Measurements from ENCODE around the gene MRFAP1. TPM values are rescaled to one million over a fixed set of nuclear protein-coding genes. Genes with fewer than 3 reads are reported as not detected.

The MRFAP1 gene
- total and polyA plus RNA-seq, 2 donors (not counting 1 experiment from before 2014, with no cell fraction given) = 99.1 to 261 TPM

- Histone ChIP-seq H3K36me3 (ENCODE audit: control insufficient read depth, insufficient read depth, low read length) (peaks cover 12% of the 10 kb centered on the region), H3K9me3 (ENCODE audit: control insufficient read depth, insufficient read depth, low read depth, low read length) (peaks cover 3% of the 10 kb centered on the region), H3K27me3 (ENCODE audit: control insufficient read depth, insufficient read depth, low read length) (no peaks in the 10 kb centered on the region), H3K4me2 (ENCODE audit: extremely low read depth, insufficient read depth, low read length) (no peak overlapping the region), H3K27ac (ENCODE audit: insufficient read depth, low read length) (no peak overlapping the region), H3K9ac (ENCODE audit: insufficient read depth, low read length) (no peak overlapping the region), H4K20me1 (ENCODE audit: control insufficient read depth, extremely low read depth, insufficient read depth, low read length) (no peaks in the 10 kb centered on the region), H3K4me3 (replicated peaks in 1 of 4; ENCODE audit: control extremely low read depth in 1 of 4, insufficient read depth in 1 of 4, low read depth in 3 of 4, low read length in 4 of 4) (no peak overlapping the region), H3K79me2 (ENCODE audit: control insufficient read depth, insufficient read depth, low read length) (no peaks in the 10 kb centered on the region), H2AFZ (ENCODE audit: low read length) (no peak overlapping the region), H3K4me1 (ENCODE audit: control insufficient read depth, extremely low read depth, insufficient read depth, low read length) (no peaks in the 10 kb centered on the region)
- no peak for DNase-seq (ENCODE audit: low read depth in 2 of 2)
- TF ChIP-seq CTCF (conservative IDR thresholded peaks at IDR 0.05 in 1 of 2, IDR thresholded peaks at IDR 0.05 in 1 of 2; ENCODE audit: low read depth in 1 of 2, low read length in 2 of 2) (no peak), EZH2 (IDR thresholded peaks at IDR 0.05; ENCODE audit: low read length, missing control alignments) (no peak)
Measured at GRCh38 chr4:6609415-6610079, 30.9 kb upstream of the MRFAP1 start.

- Histone ChIP-seq H3K9ac (ENCODE audit: insufficient read depth, low read length) (no peak overlapping the region), H2AFZ (ENCODE audit: low read length) (no peak overlapping the region)
- TF ChIP-seq EZH2 (IDR thresholded peaks at IDR 0.05; ENCODE audit: low read length, missing control alignments) (no peak), CTCF (conservative IDR thresholded peaks at IDR 0.05 in 1 of 2, IDR thresholded peaks at IDR 0.05 in 1 of 2; ENCODE audit: low read depth in 1 of 2, low read length in 2 of 2) (no peak)
Measured at GRCh38 chr4:6610856-6611430, 29.5 kb upstream of the MRFAP1 start.

GRCh38 chr4:6612961-6613675 is 27.4 kb upstream of the MRFAP1 start:
- H3K4me3 ChIP-seq (replicated peaks in 1 of 4; ENCODE audit: control extremely low read depth in 1 of 4, insufficient read depth in 1 of 4, low read depth in 3 of 4, low read length in 4 of 4) = no peak overlapping the region
- no peak overlapping the region for H3K4me2 ChIP-seq (ENCODE audit: extremely low read depth, insufficient read depth, low read length)
- H3K27ac ChIP-seq (ENCODE audit: insufficient read depth, low read length) = no peak overlapping the region
- no peaks in the 10 kb centered on the region for H3K79me2 ChIP-seq (ENCODE audit: control insufficient read depth, insufficient read depth, low read length)
- no peak overlapping the region for H3K9ac ChIP-seq (ENCODE audit: insufficient read depth, low read length)
- H3K9me3 ChIP-seq (ENCODE audit: control insufficient read depth, insufficient read depth, low read depth, low read length) = no peaks in the 10 kb centered on the region
- peaks cover 13% of the 10 kb centered on the region for H3K36me3 ChIP-seq (ENCODE audit: control insufficient read depth, insufficient read depth, low read length)
- TF ChIP-seq EZH2 (IDR thresholded peaks at IDR 0.05; ENCODE audit: low read length, missing control alignments) (no peak), CTCF (conservative IDR thresholded peaks at IDR 0.05 in 1 of 2, IDR thresholded peaks at IDR 0.05 in 1 of 2; ENCODE audit: low read depth in 1 of 2, low read length in 2 of 2) (no peak)
- DNase-seq (ENCODE audit: low read depth in 2 of 2) = no peak
- no peaks in the 10 kb centered on the region for H3K27me3 ChIP-seq (ENCODE audit: control insufficient read depth, insufficient read depth, low read length)
- no peaks in the 10 kb centered on the region for H4K20me1 ChIP-seq (ENCODE audit: control insufficient read depth, extremely low read depth, insufficient read depth, low read length)
- H2AFZ ChIP-seq (ENCODE audit: low read length) = no peak overlapping the region
- no peaks in the 10 kb centered on the region for H3K4me1 ChIP-seq (ENCODE audit: control insufficient read depth, extremely low read depth, insufficient read depth, low read length)

More at GRCh38 chr4:6610856-6611430, 29.5 kb upstream of the MRFAP1 start:
- Histone ChIP-seq H3K27me3 (ENCODE audit: control insufficient read depth, insufficient read depth, low read length) (no peaks in the 10 kb centered on the region), H3K4me1 (ENCODE audit: control insufficient read depth, extremely low read depth, insufficient read depth, low read length) (no peaks in the 10 kb centered on the region), H3K4me2 (ENCODE audit: extremely low read depth, insufficient read depth, low read length) (no peak overlapping the region), H3K4me3 (replicated peaks in 1 of 4; ENCODE audit: control extremely low read depth in 1 of 4, insufficient read depth in 1 of 4, low read depth in 3 of 4, low read length in 4 of 4) (no peak overlapping the region), H3K36me3 (ENCODE audit: control insufficient read depth, insufficient read depth, low read length) (peaks cover 9% of the 10 kb centered on the region), H3K27ac (ENCODE audit: insufficient read depth, low read length) (no peak overlapping the region), H3K79me2 (ENCODE audit: control insufficient read depth, insufficient read depth, low read length) (no peaks in the 10 kb centered on the region), H3K9me3 (ENCODE audit: control insufficient read depth, insufficient read depth, low read depth, low read length) (no peaks in the 10 kb centered on the region), H4K20me1 (ENCODE audit: control insufficient read depth, extremely low read depth, insufficient read depth, low read length) (no peaks in the 10 kb centered on the region)
- no peak for DNase-seq (ENCODE audit: low read depth in 2 of 2)
